ENCODE measurements around the gene APOF.
"Not testable (repeated sequence)": the region's sequence is repeated elsewhere in the genome, so short reads cannot be mapped to it uniquely, and the experiment has no call there.

APOF gene

DNA sequence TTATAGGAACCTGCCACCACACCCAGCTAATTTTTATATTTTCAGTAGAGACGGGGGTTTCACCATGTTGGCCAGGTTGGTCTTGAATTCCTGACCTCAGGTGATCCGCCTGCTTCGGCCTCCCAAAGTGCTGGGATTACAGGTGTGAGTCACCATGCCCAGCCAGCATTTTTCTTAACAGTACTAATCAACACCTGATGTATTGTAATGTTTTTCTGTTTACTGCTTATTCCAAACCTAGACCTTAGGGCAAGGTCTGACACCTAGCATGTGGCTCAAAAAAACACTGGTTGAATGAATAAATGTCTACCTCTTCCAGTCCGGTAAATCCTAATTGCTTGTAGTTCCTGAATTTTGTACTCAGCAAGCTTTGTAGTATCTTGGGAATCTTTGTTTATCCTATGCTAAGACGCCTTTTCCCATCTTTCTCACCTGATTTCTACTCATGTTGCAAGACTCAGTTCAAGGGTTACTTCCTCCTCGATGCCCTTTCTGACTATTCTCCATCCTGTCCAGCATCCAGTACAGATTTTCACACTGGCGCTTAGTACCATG, 31.6 kb downstream of the APOF start:
- no peak for DNase-seq

DNA sequence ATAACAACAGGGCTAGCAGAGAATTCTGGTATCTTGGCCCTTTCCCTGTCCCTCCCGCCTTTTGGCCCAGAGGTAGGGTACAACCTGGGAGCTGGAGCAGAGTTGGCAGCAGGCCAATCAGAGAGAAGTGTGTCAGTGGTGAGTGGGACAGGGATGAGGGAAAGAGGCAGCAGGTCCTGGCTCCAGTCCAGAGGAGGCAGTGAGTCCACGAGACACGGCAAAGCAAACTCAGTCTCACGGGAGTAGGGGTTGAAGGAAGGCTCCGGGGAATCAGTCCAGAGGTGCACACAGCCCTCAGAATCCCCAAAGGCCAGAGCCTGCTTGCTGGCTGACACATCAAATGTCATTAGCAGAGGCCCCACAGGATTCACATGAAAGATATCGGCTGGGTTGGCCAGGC, 36.1 kb downstream of the APOF start:
- DNase-seq = no peak

DNA sequence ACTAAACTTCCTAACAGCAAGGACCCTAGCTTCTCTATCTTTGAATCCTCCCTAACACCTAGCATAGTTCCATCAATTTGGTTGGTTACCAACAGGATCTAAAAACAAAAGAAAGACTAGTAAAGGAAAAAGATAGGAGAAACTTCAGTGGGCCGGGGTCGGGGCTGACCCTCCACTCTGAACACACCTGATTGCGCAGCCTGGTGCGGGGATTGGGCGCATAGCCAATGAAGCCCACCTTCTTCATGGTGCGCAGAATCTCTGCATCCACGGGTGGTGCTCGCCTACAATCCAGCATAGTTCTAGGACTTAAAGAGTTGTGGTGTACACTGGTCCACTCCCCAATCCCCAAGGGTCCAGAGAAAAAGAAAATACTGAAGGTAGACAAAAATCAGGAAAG, 36.5 kb downstream of the APOF start:
- no peak for DNase-seq

DNA sequence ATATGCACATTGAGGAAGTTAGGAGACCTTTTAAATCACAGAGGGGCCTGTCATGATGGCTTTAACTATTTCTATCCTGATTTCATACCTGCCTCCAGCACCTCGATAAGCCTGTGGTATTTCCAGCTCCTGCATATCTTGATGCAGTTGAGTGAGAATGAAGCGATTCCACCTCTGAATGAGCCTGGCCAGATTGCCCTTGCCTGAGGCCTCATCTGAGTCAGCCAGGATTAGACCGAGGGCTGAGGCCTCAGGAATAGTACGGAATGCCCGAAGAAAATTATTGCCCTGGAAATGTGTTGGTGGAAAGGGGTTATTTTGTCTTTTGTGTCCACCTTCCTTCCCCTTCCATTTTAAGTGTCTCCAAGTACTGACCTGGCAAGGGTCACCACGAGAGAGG, 38.5 kb downstream of the APOF start:
- DNase-seq = no peak

DNA sequence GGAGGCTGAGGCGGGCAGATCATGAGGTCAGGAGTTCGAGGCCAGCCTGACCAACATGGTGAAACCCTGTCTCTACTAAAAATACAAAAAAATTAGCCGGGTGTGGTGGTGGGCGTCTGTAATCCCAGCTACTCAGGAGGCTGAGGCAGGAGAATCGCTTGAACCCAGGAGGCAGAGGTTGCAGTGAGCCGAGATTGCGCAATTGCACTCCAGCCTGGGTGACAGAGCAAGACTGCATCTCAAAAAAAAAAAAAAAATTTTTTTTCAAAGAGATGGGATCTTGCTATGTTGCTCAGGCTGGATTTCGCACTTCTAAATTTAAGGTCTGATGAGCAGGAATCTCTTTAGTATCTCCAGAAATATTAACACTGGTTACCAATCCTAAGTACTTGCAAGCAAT, 41.0 kb downstream of the APOF start:
- DNase-seq = not testable (repeated sequence)

DNA sequence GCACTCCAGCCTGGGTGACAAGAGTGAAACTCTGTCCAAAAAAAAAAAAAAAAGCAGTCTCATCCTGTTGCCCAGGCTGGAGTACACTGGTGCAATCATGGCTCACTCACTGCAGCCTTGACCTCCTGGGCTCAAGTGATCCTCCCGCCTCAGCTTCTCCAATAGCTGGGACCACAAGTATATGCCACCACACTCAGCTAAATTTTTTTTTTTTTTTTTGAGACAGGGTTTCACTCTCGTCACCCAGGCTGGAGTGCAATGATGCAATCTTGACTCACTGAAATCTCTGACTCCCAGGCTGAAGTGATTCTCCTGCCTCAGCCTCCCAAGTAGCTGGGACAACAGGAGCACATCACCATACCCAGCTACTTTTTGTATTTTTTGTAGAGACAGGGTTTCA, 41.6 kb downstream of the APOF start:
- no peak for DNase-seq

DNA sequence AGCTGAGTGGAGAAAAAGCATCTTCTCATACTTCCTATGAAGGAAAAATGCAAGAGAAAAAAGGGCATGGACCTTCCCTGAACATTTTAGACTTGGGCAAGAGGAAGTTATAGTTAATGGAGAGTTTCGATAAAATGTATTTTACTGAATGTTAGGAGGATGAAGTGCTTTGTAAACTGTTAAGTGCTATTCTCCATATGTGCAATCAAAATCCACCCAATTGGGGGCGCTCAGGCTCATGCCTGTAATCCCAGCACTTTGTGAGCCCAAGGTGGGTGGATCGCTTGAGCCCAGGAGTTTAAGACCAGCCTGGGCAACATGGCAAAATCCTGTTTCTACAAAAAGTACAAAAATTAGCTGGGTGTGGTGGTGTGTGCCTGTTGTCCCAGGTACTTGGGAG, 45.0 kb downstream of the APOF start:
- no peak for DNase-seq

DNA sequence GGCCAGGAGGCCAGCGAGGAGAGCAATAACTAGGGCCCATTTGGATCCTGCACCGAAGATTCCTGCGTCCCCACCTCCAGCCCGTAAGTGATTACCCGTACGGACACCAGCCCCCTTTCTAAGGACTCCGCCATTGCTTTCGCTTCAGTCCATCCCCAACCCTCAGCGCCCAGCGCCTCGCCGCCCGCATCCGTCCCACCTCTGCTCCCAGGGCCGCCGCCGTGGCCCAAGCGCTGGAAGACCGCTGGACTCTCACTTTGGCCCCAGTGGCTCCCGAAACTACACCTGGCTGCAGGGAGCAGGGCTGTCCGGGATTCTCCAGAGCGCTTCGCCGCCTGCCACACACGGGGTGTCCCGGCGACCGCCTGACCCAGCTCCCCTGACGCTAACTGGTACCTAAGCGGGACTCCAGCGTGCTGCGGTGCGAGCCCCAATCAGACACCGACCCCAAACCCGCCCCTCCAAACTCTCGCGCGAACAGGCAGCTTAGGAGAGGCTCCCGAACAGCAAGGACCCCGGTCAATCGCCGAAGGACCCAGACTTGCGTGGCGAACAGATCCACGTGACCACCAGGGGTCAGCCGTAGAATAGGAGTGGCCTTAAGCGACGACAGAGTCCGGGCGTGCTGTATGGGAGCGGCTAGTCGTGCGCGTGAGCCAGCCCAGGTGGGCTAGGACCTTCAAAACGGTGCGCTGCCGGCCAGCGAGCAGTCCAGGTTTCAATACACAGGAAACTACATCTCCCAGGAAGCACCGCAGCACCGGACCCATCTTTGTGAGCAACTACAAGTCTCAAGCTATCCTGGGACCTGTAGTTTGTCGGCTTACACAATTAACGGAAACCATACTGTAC, 46.8 kb downstream of the APOF start, which contains the start of gene CNPY2:
CNPY2 (minus strand) TSS at position 367 of the 852 bp plus-strand sequence. CDS start 771 bp downstream, outside the sequence.
- peak; percentile 97 to 98 for DNase-seq

DNA sequence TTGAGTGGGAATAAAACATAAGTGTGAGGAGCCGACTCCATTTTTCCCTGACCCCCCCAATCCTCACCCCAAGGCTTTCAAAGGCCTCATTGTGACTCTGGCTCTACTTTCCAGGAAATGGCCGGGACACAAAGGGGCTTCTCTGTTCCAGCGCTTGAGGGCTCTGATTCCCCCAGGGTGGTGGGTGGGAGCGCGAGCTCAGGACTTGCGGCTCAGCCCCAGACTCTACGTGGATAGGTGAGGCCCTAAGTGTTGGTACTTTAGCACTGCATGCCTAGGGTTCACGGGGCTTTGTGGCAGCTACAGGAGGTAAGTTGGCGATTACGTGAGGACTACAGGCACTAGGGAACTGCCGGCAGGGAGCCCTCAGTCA, 47.4 kb downstream of the APOF start:
- no peak for DNase-seq

DNA sequence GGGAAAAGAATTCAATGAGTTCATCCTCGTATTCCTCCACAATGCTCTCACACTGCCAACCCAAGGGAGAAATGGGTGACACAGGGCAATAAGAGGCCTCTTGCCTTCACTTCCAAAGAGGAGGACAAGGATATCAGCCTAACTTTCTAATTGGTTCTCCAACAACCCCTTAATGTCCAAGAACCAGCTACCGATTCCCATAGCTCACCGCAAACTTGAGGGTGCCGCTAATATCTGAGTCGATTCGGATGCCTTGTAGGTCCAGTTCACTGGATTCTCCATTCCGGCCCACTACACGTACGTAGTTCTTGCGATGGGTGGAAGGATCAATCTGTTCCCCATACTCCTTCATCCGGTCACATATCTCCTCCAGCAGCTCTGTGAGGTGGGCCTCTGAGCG, 51.7 kb downstream of the APOF start:
- no peak for DNase-seq

Data from SW 1271 (cell line).